Activated CD4-positive, alpha-beta T cell treated with anti-CD3 and anti-CD28 coated beads, Interleukin-2, amount 50 U/mL, for 16 hours (primary cell): ENCODE data around the gene COL4A1.

Experiments used
- DNase-seq: peaks from one replicate; pipeline ENCODE4 v3.0.0-alpha.2; 2020

The COL4A1 gene

GRCh38 chr13:110103534-110103933 is 203.4 kb downstream of the COL4A1 start:
- no peak for DNase-seq

- no peak for DNase-seq
Measured at GRCh38 chr13:110103026-110103425, 203.9 kb downstream of the COL4A1 start.

GRCh38 chr13:110102053-110102452 is 204.9 kb downstream of the COL4A1 start:
- no peak for DNase-seq

- no peak for DNase-seq
Measured at GRCh38 chr13:110099922-110100321, 207.0 kb downstream of the COL4A1 start.
